B cell (primary cell): ENCODE data around the gene SGIP1. TPM values are rescaled to one million over a fixed set of nuclear protein-coding genes. Genes with fewer than 3 reads are reported as not detected.

Experiments used
- ATAC-seq: fragments of 200-7000 bp; cut with Tn5 transposase; one replicate; pipeline ENCODE4 v1.10.0; 2021; ENCODE audit warnings: low read depth, mild to moderate bottlenecking, moderate number of reproducible peaks, moderate library complexity
- CTCF ChIA-PET: fragments of 350-600 bp; sonication (Branson Sonifier 250); formaldehyde crosslinking; loops from one replicate; lab custom pipeline; 2021; ENCODE audit warnings: antibody characterized with exemption, inconsistent platforms; lab: Charles Lee
- POLR2A ChIA-PET: fragments of 350-600 bp; sonication (Branson Sonifier 250); formaldehyde crosslinking; loops from one replicate; lab custom pipeline; 2021; ENCODE audit warnings: antibody characterized with exemption; lab: Charles Lee
- DNase-seq: peaks from one replicate; pipeline ENCODE4 v3.0.0; 2013
- H2AFZ ChIP-seq: 2 replicates; pipeline ENCODE4 v1.6.1; 2012; ENCODE audit warnings: mild to moderate bottlenecking, low read depth, low read length; ENCODE audit not compliant: insufficient read depth, poor library complexity, severe bottlenecking
- H3K27ac ChIP-seq, 2 donors: 1 replicate in 1 of 2; 2 replicates in 1 of 2; pipeline ENCODE4 v1.5.1; 2012 to 2013; ENCODE audit warnings: low read length in 2 of 2, mild to moderate bottlenecking in 2 of 2, moderate library complexity in 1 of 2
- H3K27me3 ChIP-seq, 4 experiments: fragments of 200-600 bp in 1 of 4; sonication (generic) in 1 of 4; replicated peaks in 1 of 4; 1 replicate in 2 of 4; 2 replicates in 2 of 4; pipeline versions ENCODE4 v1.6.1 to v1.7.0; 2013 to 2016; ENCODE audit warnings: low read length in 3 of 4, mild to moderate bottlenecking in 2 of 4, mixed read lengths in 1 of 4, moderate library complexity in 1 of 4; ENCODE audit not compliant: insufficient read depth in 4 of 4, control insufficient read depth in 3 of 4; ENCODE audit errors: control extremely low read depth in 1 of 4
- H3K36me3 ChIP-seq, 2 experiments: replicated peaks in 1 of 2; 1 replicate in 1 of 2; 2 replicates in 1 of 2; pipeline versions ENCODE4 v1.6.1 to v1.7.1; 2013; ENCODE audit warnings: low read length in 1 of 2; ENCODE audit not compliant: insufficient read depth in 2 of 2, control insufficient read depth in 1 of 2; ENCODE audit errors: control extremely low read depth in 1 of 2, extremely low read depth in 1 of 2
- H3K4me1 ChIP-seq, 2 donors: fragments of 200-600 bp in 1 of 2; sonication (generic) in 1 of 2; 1 replicate in 1 of 2; 2 replicates in 1 of 2; pipeline versions ENCODE4 v1.5.1 to v1.6.1; 2013 to 2017; ENCODE audit warnings: low read length in 2 of 2; ENCODE audit not compliant: control insufficient read depth in 2 of 2, insufficient read depth in 2 of 2
- H3K4me2 ChIP-seq: replicated peaks from 2 replicates; pipeline ENCODE3; 2012; ENCODE audit warnings: mild to moderate bottlenecking, low read depth, low read length; ENCODE audit not compliant: poor library complexity, severe bottlenecking
- H3K4me3 ChIP-seq, 5 experiments: fragments of 200-600 bp in 1 of 5; sonication (generic) in 1 of 5; 1 replicate in 3 of 5; 2 replicates in 2 of 5; pipeline versions ENCODE4 v1.5.1 to v1.7.0; 2011 to 2016; ENCODE audit warnings: low read length in 4 of 5, mild to moderate bottlenecking in 4 of 5, low read depth in 2 of 5, control low read depth in 1 of 5, moderate library complexity in 1 of 5; ENCODE audit not compliant: insufficient read depth in 1 of 5; ENCODE audit errors: control extremely low read depth in 1 of 5, extremely low read depth in 1 of 5
- H3K79me2 ChIP-seq: fragments of 200-600 bp; sonication (generic); one replicate; pipeline ENCODE4 v1.6.0; 2016; ENCODE audit warnings: low read length; ENCODE audit not compliant: control insufficient read depth, insufficient read depth
- H3K9ac ChIP-seq: fragments of 200-600 bp; sonication (generic); 2 replicates; pipeline ENCODE4 v1.6.1; 2017; ENCODE audit warnings: mild to moderate bottlenecking, low read length, moderate library complexity
- H3K9me3 ChIP-seq, 3 donors: one replicate each; pipeline versions ENCODE4 v1.6.1 to v1.7.1; 2013; ENCODE audit warnings: low read length in 2 of 3; ENCODE audit not compliant: control insufficient read depth in 2 of 3, insufficient read depth in 1 of 3; ENCODE audit errors: control extremely low read depth in 1 of 3
- H4K20me1 ChIP-seq: 2 replicates; pipeline ENCODE4 v1.6.0; 2012; ENCODE audit warnings: mild to moderate bottlenecking, low read length; ENCODE audit not compliant: insufficient read depth, control insufficient read depth, poor library complexity, severe bottlenecking
- H3K27ac Mint-ChIP-seq: one replicate; pipeline ENCODE4 v1.8.0; 2021; ENCODE audit warnings: mixed read lengths
- H3K27me3 Mint-ChIP-seq: one replicate; pipeline ENCODE4 v1.8.0; 2021; ENCODE audit warnings: mixed read lengths
- H3K4me1 Mint-ChIP-seq: one replicate; pipeline ENCODE4 v1.8.0; 2021; ENCODE audit warnings: mixed read lengths
- H3K4me3 Mint-ChIP-seq: one replicate; pipeline ENCODE4 v1.8.0; 2021; ENCODE audit warnings: mixed read lengths
- H3K9me3 Mint-ChIP-seq: one replicate; pipeline ENCODE4 v1.8.0; 2022; ENCODE audit warnings: mixed read lengths; ENCODE audit not compliant: insufficient read depth
- EZH2 ChIP-seq: IDR thresholded peaks from 2 replicates; pipeline ENCODE4 v1.6.1; 2012; ENCODE audit warnings: borderline replicate concordance, low read depth, mild to moderate bottlenecking, moderate library complexity, low read length; ENCODE audit not compliant: insufficient read depth, poor library complexity, severe bottlenecking
- WGBS: methylation state at CpG from one replicate; pipeline ENCODE4 v1.1.5; 2013; ENCODE audit warnings: missing lambda C conversion rate; ENCODE audit not compliant: insufficient coverage; 5-methylcytosine and 5-hydroxymethylcytosine counted together
- intact Hi-C: fragments of 100-400 bp; cut with micrococcal nuclease; formaldehyde crosslinking; loops from one replicate; pipeline ENCODE4 v1.10.0; 2022
- polyA plus RNA-seq: library from polyadenylated mRNA; depleted of rRNA; stranded (reverse); fragments of >200 nt; gene quantifications from 2 replicates; pipeline ENCODE4 v1.2.3, GENCODE V29; 2012
- total RNA-seq, 2 donors: library from RNA; stranded (reverse); fragments of 120-200 nt in 1 of 2; gene quantifications; 1 replicate in 1 of 2; 2 replicates in 1 of 2; pipeline versions ENCODE4 v1.2.3 to v1.2.4, GENCODE V29; 2013 to 2022
- TF ChIP-seq, protein P1 (sequence below): fragments of 200-600 bp; IDR thresholded peaks from one replicate; pipeline ENCODE4 v1.8.0; 2022; ENCODE audit warnings: antibody characterized with exemption, mild to moderate bottlenecking

SGIP1 gene
- total and polyA plus RNA-seq, 2 donors (not counting 1 experiment from before 2014, with no cell fraction given): not detected

DNA sequence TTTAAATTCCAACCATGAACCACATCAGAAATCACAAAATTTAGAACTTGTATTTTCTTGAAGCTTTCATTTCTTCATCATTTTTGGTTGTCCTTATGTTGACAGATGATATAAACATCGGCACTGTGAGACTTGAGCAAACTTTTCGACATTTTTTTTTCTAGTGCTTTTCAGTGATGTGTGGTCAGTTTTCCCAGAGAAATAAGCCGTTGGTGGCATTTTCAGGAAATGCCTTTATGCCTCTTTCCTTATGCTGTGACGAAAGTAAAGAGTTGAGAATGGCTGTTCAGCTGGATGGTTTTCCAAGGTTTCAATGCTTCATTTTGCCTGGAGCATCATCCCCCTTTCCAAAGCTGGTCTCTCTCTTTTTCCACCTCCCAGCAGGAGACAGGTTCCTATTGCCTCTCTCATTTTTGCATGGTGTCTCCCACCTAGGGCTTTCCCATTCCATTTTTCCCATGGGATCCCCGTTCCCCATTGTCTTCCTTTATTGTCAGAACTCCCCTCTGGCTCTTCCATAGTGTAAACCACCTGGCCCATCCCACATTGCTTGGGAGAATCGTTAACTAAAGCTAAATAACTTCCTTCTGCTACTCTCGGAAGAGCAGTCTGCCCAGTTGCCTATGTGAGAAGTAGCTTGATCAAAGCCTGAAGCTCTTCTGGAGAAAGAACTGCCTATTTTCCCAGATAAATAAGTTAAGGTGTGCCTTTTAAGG, 156.9 kb downstream of the SGIP1 start:
- Histone ChIP-seq H3K27me3 (no peaks in the 10 kb centered on the region), H3K4me3 (no peak overlapping the region), H4K20me1 (no peaks in the 10 kb centered on the region), H3K36me3 (no peaks in the 10 kb centered on the region), H3K9me3 (no peaks in the 10 kb centered on the region), H3K79me2 (no peaks in the 10 kb centered on the region), H3K9ac (no peak overlapping the region), H2AFZ (no peak overlapping the region), H3K27ac (no peak overlapping the region), H3K4me1 (no peaks in the 10 kb centered on the region), H3K4me2 (no peak overlapping the region)
- Mint-ChIP-seq H3K9me3 (no peaks in the 10 kb centered on the region), H3K4me3 (no peak overlapping the region), H3K27ac (no peak overlapping the region), H3K4me1 (no peaks in the 10 kb centered on the region), H3K27me3 (peaks cover 5% of the 10 kb centered on the region)
- ChIA-PET POLR2A (no interaction called here), CTCF (no interaction called here)
- 84% methylated on average over 4 of the region's 7 CpGs for WGBS
- no peak for ATAC-seq
- no peak for DNase-seq
- TF ChIP-seq, protein P1, sequence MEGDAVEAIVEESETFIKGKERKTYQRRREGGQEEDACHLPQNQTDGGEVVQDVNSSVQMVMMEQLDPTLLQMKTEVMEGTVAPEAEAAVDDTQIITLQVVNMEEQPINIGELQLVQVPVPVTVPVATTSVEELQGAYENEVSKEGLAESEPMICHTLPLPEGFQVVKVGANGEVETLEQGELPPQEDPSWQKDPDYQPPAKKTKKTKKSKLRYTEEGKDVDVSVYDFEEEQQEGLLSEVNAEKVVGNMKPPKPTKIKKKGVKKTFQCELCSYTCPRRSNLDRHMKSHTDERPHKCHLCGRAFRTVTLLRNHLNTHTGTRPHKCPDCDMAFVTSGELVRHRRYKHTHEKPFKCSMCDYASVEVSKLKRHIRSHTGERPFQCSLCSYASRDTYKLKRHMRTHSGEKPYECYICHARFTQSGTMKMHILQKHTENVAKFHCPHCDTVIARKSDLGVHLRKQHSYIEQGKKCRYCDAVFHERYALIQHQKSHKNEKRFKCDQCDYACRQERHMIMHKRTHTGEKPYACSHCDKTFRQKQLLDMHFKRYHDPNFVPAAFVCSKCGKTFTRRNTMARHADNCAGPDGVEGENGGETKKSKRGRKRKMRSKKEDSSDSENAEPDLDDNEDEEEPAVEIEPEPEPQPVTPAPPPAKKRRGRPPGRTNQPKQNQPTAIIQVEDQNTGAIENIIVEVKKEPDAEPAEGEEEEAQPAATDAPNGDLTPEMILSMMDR: no peak
- TF ChIP-seq EZH2: no peak
- intact Hi-C loops: no loop called here

GRCh38 chr1:66692681-66693080, 158.7 kb downstream of the SGIP1 start:
- ChIA-PET CTCF (no interaction called here), POLR2A (no interaction called here)
- Mint-ChIP-seq H3K9me3 (no peaks in the 10 kb centered on the region), H3K27ac (no peak overlapping the region), H3K4me1 (no peaks in the 10 kb centered on the region), H3K27me3 (peaks cover 5% of the 10 kb centered on the region), H3K4me3 (no peak overlapping the region)
- no peak overlapping the region for H3K27ac ChIP-seq
- H3K9ac ChIP-seq: no peak overlapping the region
- intact Hi-C loops: no loop called here
- H3K27me3 ChIP-seq: no peaks in the 10 kb centered on the region
- ATAC-seq: no peak
- WGBS: no CpG with 5 or more reads among the region's 3 CpGs
- no peaks in the 10 kb centered on the region for H3K9me3 ChIP-seq
- no peaks in the 10 kb centered on the region for H3K79me2 ChIP-seq
- H2AFZ ChIP-seq: no peak overlapping the region
- no peak overlapping the region for H3K4me2 ChIP-seq
- no peak overlapping the region for H3K4me3 ChIP-seq
- no peaks in the 10 kb centered on the region for H3K36me3 ChIP-seq
- TF ChIP-seq, protein P1: no peak
- TF ChIP-seq EZH2: no peak
- no peak for DNase-seq
- no peaks in the 10 kb centered on the region for H4K20me1 ChIP-seq
- no peaks in the 10 kb centered on the region for H3K4me1 ChIP-seq
